ENCODE measurements around the gene SLC8A1. TPM values are rescaled to one million over a fixed set of nuclear protein-coding genes. Genes with fewer than 3 reads are reported as not detected.

SLC8A1 gene
- total and polyA plus RNA-seq, 10 of the 15 experiments (the other 5 are each of a cell fraction or from before 2014, with no cell fraction given): under 0.01 to 1.2 (median 0.01) TPM; not detected in 3

DNA sequence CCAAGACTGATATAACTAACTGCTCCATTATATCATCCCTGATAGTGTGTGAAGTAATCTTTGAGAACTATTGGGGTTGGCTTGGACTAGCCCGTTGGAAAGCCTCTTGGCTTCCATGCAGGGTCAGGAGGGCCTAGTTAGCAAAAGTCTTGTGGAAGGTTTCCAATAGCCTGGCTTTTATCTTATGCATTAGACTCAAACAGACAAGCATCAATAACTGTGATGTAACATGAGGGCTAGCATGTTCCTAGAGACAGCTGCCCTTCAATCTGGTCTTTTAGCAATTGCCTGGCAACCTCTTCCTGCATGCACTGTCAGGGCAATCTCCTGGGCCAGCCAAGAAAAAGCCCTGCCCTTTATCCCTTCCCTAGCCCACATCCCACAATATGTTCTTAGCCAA, 18.2 kb downstream of the SLC8A1 start (continued):
- TF ChIP-seq, protein P1, sequence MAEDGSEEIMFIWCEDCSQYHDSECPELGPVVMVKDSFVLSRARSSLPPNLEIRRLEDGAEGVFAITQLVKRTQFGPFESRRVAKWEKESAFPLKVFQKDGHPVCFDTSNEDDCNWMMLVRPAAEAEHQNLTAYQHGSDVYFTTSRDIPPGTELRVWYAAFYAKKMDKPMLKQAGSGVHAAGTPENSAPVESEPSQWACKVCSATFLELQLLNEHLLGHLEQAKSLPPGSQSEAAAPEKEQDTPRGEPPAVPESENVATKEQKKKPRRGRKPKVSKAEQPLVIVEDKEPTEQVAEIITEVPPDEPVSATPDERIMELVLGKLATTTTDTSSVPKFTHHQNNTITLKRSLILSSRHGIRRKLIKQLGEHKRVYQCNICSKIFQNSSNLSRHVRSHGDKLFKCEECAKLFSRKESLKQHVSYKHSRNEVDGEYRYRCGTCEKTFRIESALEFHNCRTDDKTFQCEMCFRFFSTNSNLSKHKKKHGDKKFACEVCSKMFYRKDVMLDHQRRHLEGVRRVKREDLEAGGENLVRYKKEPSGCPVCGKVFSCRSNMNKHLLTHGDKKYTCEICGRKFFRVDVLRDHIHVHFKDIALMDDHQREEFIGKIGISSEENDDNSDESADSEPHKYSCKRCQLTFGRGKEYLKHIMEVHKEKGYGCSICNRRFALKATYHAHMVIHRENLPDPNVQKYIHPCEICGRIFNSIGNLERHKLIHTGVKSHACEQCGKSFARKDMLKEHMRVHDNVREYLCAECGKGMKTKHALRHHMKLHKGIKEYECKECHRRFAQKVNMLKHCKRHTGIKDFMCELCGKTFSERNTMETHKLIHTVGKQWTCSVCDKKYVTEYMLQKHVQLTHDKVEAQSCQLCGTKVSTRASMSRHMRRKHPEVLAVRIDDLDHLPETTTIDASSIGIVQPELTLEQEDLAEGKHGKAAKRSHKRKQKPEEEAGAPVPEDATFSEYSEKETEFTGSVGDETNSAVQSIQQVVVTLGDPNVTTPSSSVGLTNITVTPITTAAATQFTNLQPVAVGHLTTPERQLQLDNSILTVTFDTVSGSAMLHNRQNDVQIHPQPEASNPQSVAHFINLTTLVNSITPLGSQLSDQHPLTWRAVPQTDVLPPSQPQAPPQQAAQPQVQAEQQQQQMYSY (CRISPR knock-in tag; IDR thresholded peaks at IDR 0.05): no peak
- no peak for TF ChIP-seq EZH2 (IDR thresholded peaks at IDR 0.05; ENCODE audit: borderline replicate concordance, control insufficient read depth, low read depth, low read length)
- TF ChIP-seq NRF1 (conservative IDR thresholded peaks at IDR 0.05; ENCODE audit: low read depth, low read length): no peak
- TF ChIP-seq SIX5 (IDR thresholded peaks at IDR 0.05; ENCODE audit: low read depth, low read length, severe bottlenecking): no peak
- TF ChIP-seq ZNF207 (IDR thresholded peaks at IDR 0.05; ENCODE audit: borderline replicate concordance): no peak
- TF ChIP-seq IKZF2 (IDR thresholded peaks at IDR 0.05): no peak
- TF ChIP-seq KLF5 (IDR thresholded peaks at IDR 0.05; ENCODE audit: partially characterized antibody): no peak

DNA sequence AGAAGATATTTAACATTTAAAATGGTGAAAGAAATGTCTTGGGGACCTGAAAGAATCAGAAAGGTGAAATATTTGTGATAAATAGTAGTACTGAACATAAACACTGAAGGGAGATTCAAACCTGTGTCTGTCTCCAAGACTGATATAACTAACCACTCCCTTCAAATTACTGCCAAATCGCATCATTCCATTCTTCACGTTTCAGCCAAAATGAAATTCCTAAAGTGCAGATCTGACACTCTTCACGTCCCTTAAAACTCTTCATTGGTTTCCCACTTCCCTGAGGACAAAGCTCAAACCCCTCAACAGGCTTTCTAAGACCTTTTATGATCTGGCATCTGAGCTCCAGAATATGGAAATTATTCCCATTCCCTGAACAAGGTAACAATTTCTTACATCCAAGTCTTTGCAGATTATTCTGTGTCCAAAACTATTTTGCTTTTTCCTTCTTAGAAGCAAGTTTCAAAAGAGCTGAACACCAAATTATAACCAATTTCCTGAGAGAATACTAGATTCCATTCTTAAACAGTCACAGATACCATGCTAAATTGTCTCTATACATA, 18.9 kb downstream of the SLC8A1 start:
- Histone ChIP-seq H2AFZ (ENCODE audit: control insufficient read depth, low read depth, low read length) (no peak overlapping the region), H3K9me3 (replicated peaks; ENCODE audit: control insufficient read depth, insufficient read depth, low read length) (no peaks in the 10 kb centered on the region), H3K79me2 (ENCODE audit: control insufficient read depth, insufficient read depth, low read length) (no peaks in the 10 kb centered on the region), H3K36me3 (ENCODE audit: control insufficient read depth in 2 of 2, insufficient read depth in 2 of 2, low read length in 1 of 2) (no peaks in the 10 kb centered on the region), H3K4me2 (ENCODE audit: control insufficient read depth, insufficient read depth) (no peak overlapping the region), H3K27me3 (replicated peaks in 1 of 2; ENCODE audit: control insufficient read depth in 2 of 2, insufficient read depth in 2 of 2, low read length in 1 of 2) (no peaks in the 10 kb centered on the region; a peak in 1 of 4 replicates), H3K4me1 (ENCODE audit: control insufficient read depth, insufficient read depth, low read length) (no peaks in the 10 kb centered on the region), H3K4me3 (no peak overlapping the region), H3K27ac (ENCODE audit: control insufficient read depth, insufficient read depth) (no peak overlapping the region), H4K20me1 (ENCODE audit: control insufficient read depth, insufficient read depth) (no peaks in the 10 kb centered on the region), H3K9ac (ENCODE audit: control insufficient read depth, insufficient read depth, low read length) (no peak overlapping the region)
- in situ Hi-C loops (cut with MboI): no loop called here
- 8% methylated on average over 3 of the region's 3 CpGs for WGBS (ENCODE audit: insufficient coverage, insufficient replicate concordance, low lambda C conversion rate, missing lambda C conversion rate)
- FAIRE-seq: no peak
- no peak for DNase-seq (ENCODE audit: low read depth, low spot score)
- intact Hi-C loops (cut with micrococcal nuclease; ENCODE audit: unreplicated experiment): no loop called here
- ChIA-PET SMC1A (ENCODE audit: uncharacterized antibody, unreplicated experiment) (no interaction called here), CTCF (no interaction called here), RAD21 (ENCODE audit: unreplicated experiment) (no interaction called here), POLR2A (no interaction called here)
- BruUV-seq (replicated peaks): no TSS peak
- TF ChIP-seq SP1 (IDR thresholded peaks at IDR 0.05; ENCODE audit: low read depth, low read length): no peak
- TF ChIP-seq TCF7 (IDR thresholded peaks at IDR 0.05; ENCODE audit: borderline replicate concordance): no peak
- TF ChIP-seq, protein P2, sequence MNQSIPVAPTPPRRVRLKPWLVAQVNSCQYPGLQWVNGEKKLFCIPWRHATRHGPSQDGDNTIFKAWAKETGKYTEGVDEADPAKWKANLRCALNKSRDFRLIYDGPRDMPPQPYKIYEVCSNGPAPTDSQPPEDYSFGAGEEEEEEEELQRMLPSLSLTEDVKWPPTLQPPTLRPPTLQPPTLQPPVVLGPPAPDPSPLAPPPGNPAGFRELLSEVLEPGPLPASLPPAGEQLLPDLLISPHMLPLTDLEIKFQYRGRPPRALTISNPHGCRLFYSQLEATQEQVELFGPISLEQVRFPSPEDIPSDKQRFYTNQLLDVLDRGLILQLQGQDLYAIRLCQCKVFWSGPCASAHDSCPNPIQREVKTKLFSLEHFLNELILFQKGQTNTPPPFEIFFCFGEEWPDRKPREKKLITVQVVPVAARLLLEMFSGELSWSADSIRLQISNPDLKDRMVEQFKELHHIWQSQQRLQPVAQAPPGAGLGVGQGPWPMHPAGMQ (IDR thresholded peaks at IDR 0.05; ENCODE audit: borderline replicate concordance): no peak
- TF ChIP-seq SPI1 (IDR thresholded peaks at IDR 0.05; ENCODE audit: borderline replicate concordance, insufficient read depth, low read depth, low read length): no peak
- no peak for TF ChIP-seq BHLHE40 (IDR thresholded peaks at IDR 0.05; ENCODE audit: borderline replicate concordance in 1 of 2, low read depth in 2 of 2, low read length in 1 of 2)
- TF ChIP-seq, protein P3, sequence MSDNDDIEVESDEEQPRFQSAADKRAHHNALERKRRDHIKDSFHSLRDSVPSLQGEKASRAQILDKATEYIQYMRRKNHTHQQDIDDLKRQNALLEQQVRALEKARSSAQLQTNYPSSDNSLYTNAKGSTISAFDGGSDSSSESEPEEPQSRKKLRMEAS (IDR thresholded peaks at IDR 0.05; ENCODE audit: low read depth, low read length): no peak
- ATAC-seq: no peak

Data from GM12878 (cell line).